LNCaP clone FGC (cell line): ENCODE results near the gene FFAR2.
"Not testable (repeated sequence)": the region's sequence is repeated elsewhere in the genome, so short reads cannot be mapped to it uniquely, and the experiment has no call there.

ENCODE experiments used
- DNase-seq: peaks from one replicate; pipeline ENCODE4 v3.0.0-alpha.2; 2011; ENCODE audit warnings: low read depth
- H3K4me3 ChIP-seq: 2 replicates; pipeline ENCODE4 v1.5.1; 2011; ENCODE audit warnings: mild to moderate bottlenecking, low read depth, low read length, control low read depth
- TF ChIP-seq, protein P1 (sequence below): IDR thresholded peaks from 2 replicates; pipeline ENCODE4 v1.5.1; 2012; ENCODE audit warnings: mild to moderate bottlenecking; ENCODE audit not compliant: control insufficient read depth, insufficient read depth; ENCODE audit errors: extremely low read depth

FFAR2 gene

DNA sequence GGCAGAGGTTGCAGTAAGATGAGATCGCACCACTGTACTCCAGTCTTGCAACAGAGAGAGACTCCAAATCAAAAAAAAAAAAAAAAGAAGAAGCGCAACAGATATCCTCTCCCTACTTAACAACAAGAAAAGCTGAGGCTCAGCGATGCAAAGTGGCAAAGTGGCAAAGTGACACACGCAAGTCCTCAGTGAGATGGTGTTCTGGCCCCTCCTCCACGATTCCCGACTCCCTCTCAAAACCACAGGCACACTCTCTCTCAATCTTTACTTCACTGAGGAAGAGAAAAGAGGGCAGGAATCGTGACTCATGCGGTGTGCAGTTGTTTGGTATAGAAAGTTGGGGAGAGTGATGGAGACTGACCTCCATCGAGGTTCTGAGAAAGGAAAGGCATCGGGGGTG is 12.6 kb downstream of the FFAR2 start:
- no peak for DNase-seq
- no peak overlapping the region for H3K4me3 ChIP-seq
- TF ChIP-seq, protein P1, sequence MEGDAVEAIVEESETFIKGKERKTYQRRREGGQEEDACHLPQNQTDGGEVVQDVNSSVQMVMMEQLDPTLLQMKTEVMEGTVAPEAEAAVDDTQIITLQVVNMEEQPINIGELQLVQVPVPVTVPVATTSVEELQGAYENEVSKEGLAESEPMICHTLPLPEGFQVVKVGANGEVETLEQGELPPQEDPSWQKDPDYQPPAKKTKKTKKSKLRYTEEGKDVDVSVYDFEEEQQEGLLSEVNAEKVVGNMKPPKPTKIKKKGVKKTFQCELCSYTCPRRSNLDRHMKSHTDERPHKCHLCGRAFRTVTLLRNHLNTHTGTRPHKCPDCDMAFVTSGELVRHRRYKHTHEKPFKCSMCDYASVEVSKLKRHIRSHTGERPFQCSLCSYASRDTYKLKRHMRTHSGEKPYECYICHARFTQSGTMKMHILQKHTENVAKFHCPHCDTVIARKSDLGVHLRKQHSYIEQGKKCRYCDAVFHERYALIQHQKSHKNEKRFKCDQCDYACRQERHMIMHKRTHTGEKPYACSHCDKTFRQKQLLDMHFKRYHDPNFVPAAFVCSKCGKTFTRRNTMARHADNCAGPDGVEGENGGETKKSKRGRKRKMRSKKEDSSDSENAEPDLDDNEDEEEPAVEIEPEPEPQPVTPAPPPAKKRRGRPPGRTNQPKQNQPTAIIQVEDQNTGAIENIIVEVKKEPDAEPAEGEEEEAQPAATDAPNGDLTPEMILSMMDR = no peak

GRCh38 chr19:35461060-35461459 is 13.0 kb downstream of the FFAR2 start:
- TF ChIP-seq, protein P1 = no peak
- H3K4me3 ChIP-seq = no peak overlapping the region
- DNase-seq = no peak

- DNase-seq, H3K4me3 ChIP-seq: not testable (repeated sequence)
Measured at GRCh38 chr19:35461788-35462187, 13.7 kb downstream of the FFAR2 start.

GRCh38 chr19:35462476-35462953 is 14.5 kb downstream of the FFAR2 start:
- TF ChIP-seq, protein P1 = no peak
- DNase-seq = no peak
- no peak overlapping the region for H3K4me3 ChIP-seq

- not testable (repeated sequence) for DNase-seq, H3K4me3 ChIP-seq
Measured at GRCh38 chr19:35462956-35463355, 14.9 kb downstream of the FFAR2 start.

DNA sequence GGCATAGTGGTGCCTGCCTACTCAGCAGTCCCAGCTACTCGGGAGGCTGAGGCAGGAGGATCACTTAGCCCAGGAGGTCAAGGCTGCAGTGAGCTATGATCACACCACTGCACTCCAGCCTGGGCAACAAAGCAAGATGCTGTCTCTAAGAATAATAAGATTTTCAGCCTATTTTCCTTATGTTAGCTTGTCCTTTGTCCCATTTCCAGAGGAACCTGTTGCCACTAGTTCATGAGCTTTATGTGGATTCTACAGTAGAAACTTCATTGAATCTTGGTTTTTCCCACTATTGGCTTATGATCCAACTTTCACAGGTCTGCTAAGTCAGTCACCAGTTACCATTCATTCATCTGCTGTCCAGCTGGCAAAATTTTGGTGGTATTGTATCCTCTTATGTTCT is 18.2 kb downstream of the FFAR2 start:
- DNase-seq = no peak
- no peak overlapping the region for H3K4me3 ChIP-seq
- TF ChIP-seq, protein P1 = no peak

GRCh38 chr19:35468637-35469036 is 20.6 kb downstream of the FFAR2 start:
- TF ChIP-seq, protein P1 = peak; percentile 88
- DNase-seq = peak; percentile 22
- no peak overlapping the region for H3K4me3 ChIP-seq

DNA sequence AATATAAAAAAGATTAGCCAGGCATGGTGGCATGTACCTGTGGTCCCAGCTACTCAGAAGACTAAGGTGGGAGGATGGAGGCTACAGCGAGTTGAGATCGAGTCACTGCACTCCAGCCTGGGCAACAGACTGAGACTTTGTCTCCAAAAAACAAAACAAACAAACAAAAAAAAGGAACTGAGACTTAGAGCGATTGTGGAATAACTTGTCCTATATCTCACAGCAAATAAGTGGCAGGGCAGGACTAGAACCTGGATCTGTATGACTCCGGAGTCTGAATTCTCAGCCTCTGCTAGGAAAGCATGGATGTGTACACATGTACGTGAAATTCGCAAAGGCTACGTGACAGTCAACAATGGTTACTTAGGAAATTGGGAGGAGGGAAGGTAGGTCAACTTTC is 22.1 kb downstream of the FFAR2 start:
- TF ChIP-seq, protein P1 = no peak
- H3K4me3 ChIP-seq = no peak overlapping the region
- no peak for DNase-seq

DNA sequence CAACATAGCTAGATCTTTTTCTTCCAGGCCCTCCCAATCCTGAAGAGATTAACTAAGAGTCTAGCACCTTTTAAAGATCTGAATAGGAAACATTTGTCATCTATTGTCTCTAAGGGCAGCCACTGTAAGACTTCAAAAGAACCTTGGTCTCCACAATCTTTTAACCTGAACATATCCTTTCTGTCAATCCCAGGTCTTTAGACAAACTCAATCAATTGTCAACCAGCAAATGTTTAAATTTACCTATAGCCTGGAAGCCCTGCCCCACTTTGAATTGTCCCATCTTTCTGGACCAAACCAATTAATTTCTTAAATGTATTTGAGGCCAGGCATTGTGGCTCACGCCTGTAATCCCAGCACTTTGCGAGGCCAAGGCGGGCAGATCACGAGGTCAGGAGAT is 23.0 kb downstream of the FFAR2 start:
- not testable (repeated sequence) for DNase-seq, H3K4me3 ChIP-seq
